NCI-H69 (cell line): ENCODE measurements around the gene FBLN2.
"Not testable (repeated sequence)": the region's sequence is repeated elsewhere in the genome, so short reads cannot be mapped to it uniquely, and the experiment has no call there.

Experiments used
- DNase-seq: peaks from one replicate; lab custom pipeline; 2025; lab: John Stamatoyannopoulos, UW

The FBLN2 gene

DNA sequence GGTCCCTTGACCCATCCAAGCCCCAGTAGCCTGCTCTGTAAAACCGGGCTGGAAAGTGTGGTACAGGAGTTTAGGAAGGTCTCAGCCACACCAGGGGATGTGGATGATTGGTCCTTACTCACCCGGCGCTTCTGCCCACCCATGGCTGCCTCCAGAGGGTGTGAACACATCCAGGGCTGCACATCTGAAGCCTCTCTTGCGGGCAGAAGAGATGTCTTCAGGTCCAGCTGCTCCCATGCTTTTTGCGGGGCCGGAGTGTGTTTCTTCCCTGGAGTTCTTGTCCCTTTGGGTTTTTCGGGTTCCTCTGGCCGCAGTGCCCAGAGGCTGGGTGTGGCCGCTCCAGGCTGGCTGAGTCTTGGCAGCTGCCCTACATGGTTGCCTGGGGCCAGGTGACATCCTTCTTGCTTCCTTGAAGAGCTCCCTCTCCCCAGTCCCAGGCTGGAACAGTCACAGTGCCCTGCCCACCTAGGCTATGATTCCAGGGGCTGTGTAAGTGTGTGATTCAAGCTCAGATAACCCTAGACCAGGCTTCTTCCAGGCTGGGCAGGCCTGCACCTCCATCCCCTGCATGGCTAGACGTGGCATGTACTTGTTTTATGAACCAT lies 34.9 kb upstream of the FBLN2 start:
- DNase-seq, result no peak

DNA sequence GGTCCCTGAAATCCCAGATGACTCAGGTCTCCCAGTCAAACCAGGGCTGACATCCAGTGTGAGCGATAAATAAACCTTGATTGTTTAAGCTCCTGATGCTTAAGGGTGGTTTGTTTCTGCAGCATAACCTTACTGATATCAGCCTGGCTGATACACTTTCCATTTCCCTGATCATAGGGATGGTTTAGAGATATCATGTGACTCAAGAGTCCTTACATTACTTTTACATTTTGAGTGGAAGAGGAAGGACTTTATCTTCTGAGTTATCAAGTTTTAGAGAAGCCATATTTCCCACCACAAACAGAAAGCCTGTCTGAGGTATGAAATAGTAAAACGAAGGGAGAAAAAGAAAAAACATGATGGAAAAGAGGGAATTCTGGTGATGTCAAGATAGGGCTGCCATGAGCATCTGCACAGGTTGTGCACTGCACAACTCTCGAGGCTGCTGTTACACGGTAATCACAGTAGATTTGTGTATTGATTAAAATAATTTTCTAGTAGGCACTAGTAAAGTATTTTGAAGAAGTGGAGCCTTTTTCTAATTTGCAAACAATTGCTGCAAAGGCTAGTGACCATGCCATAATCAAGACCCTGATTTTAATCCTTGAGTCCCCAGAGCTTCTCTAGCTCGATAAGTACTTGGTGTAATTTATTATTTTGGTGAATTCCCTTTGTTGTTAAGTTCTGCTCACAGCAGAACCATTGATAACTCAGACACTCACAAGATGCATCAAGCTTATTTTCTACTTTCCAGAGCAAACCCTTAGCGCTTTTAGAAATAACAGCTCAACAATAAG lies 34.1 kb upstream of the FBLN2 start:
- DNase-seq, result no peak

DNA sequence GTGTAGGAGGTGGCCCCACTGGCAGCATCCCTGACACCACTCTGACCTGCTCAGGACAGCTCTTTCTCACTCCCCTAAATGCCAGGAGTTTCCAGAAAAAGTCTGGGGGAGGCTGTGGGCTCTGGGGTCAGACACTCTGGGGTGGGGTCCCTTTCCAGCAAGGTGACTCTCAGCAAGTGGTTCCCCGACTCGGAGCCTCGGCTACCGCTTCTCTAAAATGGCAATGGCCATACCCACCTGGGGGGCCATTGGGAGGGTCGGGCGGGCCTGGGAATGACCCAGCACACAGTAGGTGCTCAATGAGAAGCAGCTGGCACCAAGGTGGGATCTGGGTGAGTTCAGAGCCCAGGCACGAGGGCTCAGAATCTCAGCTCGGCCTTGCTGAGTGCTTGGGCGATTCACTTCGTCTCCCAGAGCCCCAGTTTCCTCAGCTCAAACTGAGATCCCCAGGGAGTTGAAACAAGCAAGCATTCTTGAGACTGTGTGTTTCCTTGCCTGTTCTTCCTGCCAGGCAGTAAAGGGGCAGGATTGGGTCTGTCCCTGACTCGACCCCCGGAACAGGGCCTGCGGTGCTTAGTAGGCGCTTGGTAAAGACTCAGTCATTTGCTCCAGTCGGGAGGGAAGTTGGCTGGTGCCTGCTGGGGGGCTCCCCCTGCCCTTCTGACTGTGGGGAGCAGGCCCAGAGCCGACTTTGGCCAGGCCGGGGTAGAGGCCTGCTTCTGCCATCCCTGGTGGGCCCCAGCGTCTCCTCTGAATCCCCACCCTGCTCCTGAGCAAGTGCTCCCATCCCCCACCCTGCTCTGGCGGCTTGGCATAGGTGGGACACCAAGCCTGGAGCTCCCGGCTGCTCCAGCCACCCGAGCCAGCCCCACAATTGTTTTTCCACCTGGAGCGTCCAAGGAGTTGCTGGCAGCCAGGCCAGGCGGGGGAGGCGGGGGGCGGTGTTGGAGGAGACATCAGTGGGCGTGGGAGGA lies 32.9 kb upstream of the FBLN2 start:
- DNase-seq, result no peak

DNA sequence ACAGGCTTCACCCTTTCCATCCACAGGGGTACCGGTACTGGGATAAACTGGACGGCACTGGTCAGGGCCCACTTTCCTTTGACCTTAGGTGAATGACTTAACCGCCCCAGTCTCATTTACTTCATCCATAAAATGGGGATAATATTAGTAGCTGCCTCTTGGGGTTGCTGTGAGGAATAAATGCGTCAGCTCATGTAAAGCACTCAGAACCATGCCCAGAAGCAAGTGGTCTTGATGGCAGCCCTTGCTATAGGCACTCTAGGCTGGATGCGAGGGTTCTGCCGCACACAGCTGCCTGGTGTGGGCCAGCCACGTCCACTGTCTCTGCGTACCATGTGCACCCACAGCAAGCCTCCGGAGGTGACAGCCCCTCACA lies 32.2 kb upstream of the FBLN2 start:
- no peak for DNase-seq

DNA sequence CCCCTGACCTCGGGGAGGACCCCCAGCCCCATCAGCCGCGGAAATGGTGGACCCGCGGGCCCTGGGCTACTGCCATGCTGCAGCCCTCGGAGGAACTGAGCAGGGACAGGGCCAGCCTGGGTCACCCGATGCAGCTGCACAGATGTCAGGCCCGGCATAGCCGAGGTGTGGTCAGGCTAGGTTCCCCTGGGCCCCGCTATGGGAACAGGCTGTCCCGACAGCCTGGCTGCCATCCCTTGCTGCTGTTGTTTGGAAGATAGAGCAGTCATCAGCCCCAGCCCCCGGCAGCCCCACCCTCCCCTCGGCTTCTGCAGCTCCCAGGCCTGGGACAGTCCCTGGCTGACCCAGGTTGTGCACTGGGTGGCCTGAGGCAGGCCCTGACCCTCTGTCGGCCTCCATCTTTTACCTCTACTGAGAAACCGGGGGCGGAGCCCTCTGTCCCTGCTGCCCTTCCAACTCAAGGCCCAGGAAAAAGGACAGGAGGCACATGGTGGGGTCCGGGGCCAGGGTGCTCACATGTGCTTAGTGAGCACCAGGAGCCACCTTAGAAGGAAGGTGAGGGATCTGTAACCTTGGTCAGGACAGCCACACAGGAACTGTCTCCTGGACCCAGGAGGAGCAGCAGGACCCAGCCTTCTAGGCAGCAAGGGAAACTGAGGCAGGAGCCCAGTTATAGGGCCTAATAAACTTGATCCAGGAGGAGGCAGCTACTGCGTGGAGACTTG lies 31.5 kb upstream of the FBLN2 start:
- DNase-seq, result no peak

DNA sequence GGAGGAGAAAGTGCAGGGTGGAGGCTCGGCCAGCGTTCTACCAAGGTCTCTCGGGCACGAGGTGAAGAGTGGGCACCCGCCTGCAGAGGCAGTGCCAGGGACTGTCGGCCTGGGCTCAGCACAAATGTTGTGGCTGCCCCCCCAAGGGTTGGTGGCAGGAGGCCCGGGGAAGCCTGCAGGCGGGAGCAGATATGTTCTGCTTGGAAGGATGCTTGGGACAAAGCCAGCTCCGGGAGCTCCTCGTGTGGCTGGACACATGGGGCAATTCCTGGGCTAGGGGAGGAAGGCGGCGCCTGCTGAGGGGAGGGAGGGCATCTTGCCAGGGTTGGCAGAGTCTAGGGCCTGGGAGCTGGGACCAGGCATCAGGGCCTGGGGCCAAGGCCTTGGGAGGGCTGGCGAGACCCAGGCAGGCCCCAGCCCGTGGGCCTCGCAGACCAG lies 30.4 kb upstream of the FBLN2 start:
- DNase-seq, result no peak

DNA sequence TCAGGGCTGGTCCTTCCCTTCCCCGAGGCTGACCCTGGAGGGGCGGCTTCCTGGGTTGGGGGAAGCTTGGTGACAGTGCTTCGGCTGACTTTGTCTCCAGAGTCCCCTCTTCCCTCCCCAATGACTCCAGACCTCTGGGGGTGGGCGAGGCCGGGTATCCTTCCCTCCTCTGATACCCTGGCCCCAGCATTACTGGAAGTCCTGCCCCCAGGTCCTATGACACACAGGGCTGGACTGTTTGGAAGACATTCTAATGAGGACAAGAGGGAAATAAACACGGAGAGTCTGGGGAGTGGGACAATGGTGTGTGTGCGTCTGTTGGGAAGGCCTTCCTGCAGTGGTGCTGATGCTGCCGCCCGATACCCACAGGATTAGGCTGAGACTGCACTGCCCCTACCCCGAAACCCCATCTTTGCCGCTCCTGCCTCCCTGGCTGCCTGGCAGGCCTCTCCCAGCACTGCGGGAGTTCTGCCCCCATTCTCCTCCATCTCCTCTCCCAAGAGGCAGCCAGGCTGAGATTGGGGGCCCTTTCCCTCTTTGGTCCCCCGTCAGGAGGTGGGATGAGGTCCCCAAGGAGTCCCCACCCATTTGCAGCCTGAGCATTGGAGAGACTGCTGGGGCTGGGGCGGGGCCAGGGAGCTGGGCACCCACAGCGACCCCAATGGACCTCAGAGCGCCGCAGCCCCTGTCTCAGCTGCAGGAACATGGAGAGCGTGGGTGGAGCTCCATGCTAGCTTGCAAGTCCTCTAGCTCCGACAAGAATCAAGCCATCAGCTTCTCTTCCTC lies 29.7 kb upstream of the FBLN2 start:
- no peak for DNase-seq

DNA sequence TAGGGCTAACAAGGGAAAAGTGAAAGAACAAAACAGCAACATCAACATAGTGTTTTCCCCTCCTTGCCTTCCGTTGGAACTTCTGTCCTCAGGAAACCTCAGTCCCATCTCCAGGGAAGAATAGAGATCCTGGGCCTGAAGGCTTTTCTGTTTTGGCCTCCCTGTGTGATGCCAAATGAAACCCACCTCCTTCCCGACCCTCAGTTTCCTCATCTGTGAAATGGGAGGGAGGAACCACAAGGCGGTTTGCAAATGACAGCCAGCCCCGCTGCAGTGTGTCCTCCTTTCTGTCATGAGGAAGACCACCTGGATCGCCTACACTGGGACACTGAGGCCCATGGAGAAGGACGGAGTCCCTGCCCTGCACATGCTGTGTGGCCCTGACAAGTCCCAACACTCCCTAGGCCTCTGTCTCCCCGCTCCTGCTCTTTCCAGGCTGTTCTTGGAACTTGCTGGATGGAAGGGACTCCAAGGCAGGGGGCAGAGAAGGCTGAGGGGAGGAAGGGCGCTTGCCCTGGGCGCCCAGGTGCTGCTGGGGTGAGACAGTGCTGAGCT lies 28.5 kb upstream of the FBLN2 start:
- no peak for DNase-seq

DNA sequence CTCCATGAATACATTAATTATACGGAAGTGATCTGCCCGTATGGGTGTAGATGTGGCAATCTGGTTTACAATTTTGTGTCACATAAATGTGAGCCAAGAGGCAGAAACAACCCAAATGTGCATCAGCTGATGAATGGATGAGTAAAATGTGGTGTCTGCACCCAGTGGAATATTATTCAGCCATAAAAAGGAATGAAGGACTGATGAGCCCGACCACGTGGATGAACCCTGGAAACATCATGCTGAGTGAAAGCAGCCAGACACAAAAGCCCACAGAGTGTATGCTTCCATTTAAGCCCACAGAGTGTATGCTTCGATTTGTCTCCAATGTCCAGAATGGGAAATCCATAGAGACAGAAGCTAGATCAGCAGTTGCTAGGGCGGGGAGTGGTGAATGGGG lies 27.6 kb upstream of the FBLN2 start:
- DNase-seq, result no peak

DNA sequence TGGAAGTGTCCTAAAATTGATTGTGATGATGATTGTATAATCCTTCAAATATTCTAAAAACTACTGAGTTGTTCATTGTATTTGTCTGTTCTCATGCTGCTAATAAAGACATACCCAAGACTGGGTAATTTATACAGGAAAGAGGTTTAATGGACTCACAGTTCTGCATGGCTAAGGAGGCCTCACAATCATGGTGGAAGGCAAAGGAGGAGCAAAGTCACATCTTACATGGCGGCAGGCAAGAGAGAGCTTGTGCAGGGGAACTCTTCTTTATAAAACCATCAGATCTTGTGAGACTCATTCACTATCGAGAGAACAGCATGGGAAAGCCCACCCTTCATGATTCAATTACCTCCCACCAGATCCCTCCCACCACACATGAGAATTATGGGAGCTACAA lies 27.2 kb upstream of the FBLN2 start:
- DNase-seq, result not testable (repeated sequence)

DNA sequence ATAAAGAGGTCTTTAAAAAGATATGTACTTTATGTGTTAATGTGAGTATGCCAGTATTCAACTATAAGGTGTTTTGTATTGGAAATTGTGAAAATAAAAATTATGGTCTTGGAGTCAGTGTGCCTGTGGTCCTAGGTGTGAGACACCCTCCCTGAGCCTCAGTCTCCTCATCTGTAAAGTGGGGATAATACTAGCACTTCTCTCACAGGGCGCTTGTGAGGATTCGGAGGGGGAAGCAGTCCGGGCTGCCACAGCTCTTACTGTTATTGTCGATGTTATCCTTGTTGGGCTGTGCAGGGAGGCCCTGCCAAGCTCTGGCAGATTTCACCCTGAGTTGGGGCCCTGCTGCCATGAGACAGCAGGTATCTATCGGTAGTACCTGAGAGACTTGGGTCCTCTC lies 26.7 kb upstream of the FBLN2 start:
- no peak for DNase-seq

DNA sequence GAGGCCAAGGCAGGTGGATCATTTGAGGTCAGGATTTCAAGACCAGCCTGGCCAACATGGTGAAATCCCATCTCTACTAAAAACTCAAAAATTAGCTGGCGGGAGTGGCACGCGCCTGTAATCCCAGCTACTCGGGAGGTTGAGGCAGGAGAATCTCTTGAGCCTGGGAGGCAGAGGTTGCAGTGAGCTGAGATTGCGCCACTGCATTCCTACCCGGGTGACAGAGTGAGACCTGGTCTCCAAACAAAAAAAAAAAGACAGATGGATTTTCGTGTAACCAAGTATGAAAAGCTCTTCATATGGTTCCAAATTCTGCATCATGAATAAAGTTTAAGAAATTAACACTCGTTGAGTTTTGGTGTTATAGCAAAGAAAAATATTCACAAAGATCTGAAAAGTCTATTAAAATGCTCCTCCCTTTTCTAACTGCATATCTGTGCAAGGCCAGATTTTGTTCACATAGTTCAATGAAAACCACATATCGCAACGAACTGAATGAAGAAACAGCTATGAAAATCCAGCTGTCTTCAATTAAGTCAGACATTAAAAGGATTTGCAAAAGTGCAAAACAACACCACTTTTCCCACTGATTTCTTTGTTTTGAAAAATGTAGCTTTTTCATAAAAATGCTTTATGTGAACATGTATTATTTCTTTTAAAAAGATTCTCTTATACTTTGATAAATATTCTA lies 23.8 kb upstream of the FBLN2 start:
- DNase-seq, result no peak

DNA sequence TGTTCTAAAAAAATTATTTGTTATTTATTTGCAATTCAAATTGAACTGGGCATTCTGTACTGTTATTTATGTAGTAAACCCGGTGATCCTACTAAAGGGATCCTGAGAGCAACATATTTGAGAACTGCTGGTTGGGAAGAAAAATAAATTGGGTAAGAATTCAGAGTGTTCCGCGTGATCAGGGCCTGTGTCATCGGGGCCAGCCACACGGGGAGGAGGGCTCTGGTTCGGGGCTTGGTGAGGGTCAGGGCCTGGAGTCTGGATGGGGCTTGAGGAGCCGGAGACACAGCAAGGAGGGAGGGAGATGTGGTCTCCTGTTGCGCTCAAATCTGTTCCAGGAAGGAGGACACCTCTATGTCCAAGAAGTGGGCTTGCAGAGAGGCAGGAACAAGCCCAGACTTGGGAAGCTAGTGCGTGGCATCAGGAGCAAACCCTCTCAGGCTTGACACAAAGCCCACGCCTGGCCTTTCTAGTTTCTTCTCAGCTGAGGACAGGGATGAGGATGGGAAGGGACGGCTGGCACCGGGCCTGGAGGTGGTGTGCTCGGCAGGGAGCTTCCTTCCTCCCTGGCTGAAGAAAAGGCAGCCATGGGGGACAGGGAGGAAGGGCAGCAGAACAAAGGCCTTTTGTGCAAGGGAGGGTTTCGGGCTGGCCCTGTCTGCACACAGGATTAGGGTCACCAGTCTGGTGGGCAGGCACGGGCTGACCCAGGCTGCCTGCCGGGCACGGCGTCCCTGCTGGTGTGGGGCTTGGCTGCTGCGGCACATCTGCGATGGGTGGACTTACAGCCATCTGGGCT lies 22.9 kb upstream of the FBLN2 start:
- DNase-seq, result peak; percentile 49

DNA sequence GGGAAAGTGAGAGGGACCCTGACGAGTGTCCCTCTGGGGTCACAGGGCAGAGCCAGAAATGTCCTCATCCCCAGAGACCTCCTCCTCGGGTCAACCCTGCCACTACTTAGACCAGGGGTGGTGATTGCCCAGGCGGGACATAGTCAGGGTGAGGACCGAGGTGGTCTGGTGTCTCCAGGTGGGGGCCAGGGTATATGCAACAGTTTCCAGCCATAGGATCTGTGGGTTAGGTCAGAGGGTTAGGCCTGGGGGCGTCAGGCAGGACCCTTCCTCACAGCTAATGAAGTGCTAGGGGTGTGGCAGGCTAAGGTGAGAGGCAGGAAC lies 22.3 kb upstream of the FBLN2 start:
- DNase-seq, result no peak

DNA sequence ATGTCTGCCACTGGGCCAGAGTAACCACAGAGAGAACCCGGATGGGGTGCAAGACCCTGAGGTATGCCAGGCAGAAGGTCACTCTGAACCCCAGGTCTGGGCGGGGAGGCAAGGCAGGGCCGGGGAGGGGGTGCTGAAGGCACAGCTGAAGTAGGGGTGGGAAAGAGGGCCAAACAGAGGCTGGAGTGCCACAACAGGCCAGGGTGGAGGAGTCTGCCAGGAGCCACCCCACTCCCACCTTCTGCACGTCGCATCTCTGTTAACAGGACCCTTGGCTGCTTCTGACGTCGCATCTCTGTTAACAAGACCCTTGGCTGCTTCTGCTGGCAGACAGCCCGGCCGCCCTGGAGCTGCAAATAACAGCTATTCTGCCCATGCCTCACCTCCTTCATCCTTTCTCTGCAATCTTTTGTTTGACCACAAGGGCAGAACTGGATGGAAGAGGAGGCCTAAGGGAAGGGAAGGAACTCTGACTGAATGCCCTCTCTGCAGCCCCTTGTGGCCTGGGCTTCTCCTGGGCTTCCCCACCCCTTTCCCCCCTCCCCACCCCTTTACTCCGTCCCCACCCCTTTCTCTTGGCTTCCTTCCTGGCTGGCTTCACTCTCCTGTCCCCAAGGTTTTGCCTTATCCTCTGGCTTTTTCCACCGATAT lies 20.6 kb upstream of the FBLN2 start:
- DNase-seq, result peak; percentile 51

DNA sequence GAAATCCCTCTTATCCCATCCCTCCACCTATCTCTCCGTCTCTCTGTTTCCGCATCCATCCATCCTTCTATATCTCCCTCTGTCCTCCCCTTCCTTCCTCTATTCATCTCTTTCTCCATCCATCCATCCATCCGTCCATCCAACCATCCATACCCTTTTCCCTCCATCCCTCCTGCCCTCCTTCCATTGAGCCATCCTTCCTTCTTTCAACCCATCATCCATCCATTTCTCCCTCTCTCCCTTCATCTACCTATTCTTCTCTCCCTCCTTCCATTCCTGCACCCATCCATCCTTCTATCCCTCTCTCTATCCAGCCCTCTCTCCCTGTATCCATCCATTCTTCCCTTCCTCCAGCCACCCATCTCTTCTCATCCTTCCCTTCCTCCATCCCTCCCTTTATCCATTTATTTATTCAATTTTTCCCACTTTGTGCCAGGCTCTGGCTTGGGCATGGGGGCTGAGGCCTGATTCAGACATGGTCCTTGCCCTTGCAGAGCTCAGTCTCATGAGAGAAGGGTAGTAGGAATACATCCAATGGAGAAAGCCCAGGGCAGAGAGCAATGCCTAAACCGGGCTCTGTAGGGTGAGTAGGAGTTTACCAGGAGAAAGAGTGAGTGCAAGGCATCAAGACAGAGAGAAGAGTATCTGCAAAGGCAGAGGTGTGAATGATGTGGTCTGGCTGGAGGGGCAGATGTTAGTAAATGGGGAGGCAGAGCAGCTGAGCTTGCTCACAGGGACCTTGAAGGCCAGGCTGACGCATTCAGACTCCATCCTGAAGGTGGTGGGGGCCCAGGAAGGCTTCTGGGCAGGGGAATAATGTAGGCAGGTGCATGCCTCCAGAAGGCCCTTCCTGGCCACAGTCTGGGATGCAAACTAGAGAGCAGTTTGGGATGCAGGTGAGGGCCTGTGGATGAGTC lies 19.5 kb upstream of the FBLN2 start:
- DNase-seq, result no peak

DNA sequence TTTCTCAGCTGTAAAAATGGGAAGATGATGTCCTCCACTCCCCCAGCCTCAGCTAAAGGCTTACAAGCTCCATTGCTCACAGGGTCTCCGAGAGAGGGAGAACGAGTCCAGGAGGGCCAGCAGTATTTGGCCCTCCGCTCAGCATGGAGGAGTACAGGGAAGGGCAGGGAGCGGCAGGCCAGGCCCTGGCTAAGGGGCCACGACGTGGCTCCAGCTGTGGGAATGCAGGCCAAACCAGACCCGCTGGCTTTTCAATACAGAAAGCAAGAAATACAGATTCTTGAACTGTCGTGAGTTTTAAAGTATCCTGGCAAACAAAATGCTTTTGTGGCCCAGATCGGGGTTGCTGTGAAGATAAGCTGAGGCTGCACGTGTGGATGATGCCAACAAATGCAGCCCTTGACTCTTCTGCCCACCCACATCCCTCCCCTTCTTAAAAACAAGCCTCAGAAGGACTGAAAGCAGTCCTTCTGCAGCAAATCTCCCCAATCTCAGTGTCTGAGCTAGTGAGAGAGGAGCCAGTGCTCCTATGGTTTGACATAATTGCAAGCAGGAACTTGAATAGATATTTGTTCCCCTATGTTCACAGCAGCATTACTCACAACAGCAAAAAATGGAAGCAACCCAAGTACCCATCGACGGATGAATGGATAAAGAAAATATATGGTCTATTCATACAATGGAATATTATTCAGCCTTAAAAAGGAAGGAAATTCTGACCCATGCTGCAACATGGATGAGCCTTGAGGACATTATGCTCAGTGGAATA lies 18.5 kb upstream of the FBLN2 start:
- no peak for DNase-seq
